GM12892 (cell line): Measurements from ENCODE around the gene C20orf202.

Source experiments
- DNase-seq: peaks from one replicate; pipeline ENCODE4 v3.0.0; 2011; ENCODE audit not compliant: insufficient read length
- FAIRE-seq: peaks from 2 replicates; lab custom pipeline; 2011; peaks lifted over from hg19 to GRCh38; lab: Jason Lieb, UNC
- POLR2A ChIP-seq: IDR thresholded peaks from 2 replicates; pipeline ENCODE4 v1.6.1; 2011; ENCODE audit warnings: low read depth, low read length, control low read depth
- POLR2AphosphoS5 ChIP-seq: IDR thresholded peaks from 2 replicates; pipeline ENCODE4 v1.6.1; 2011; ENCODE audit warnings: low read depth, low read length, control low read depth
- TAF1 ChIP-seq: IDR thresholded peaks from 2 replicates; pipeline ENCODE4 v1.6.1; 2011; ENCODE audit warnings: low read depth, mild to moderate bottlenecking, control low read depth, low read length, borderline replicate concordance

C20orf202 gene

DNA sequence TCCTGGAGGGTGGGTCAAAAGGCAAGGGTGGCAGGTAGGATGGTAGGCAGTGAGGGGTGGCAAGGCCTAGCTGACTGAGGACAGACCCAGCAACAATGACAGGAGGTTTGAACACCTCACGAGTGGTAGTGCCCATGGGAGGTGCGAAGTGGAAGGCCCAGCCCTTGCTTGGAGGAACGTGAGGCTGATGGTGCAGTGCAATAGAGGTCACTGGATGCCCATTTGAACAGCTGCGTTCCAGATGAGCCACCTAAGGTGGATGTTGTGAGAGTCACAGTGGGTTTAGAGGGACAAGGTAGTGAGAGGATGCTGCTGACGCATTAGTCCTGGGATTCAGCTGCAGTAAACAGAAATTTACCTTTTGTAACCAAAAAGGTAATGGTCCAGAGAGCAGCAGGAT lies 34.0 kb upstream of the C20orf202 start:
- FAIRE-seq (no peak), DNase-seq (no peak)
- TF ChIP-seq TAF1: no peak
- TF ChIP-seq POLR2AphosphoS5: peak; percentile 43; the same call in 1 of the 2 replicates

DNA sequence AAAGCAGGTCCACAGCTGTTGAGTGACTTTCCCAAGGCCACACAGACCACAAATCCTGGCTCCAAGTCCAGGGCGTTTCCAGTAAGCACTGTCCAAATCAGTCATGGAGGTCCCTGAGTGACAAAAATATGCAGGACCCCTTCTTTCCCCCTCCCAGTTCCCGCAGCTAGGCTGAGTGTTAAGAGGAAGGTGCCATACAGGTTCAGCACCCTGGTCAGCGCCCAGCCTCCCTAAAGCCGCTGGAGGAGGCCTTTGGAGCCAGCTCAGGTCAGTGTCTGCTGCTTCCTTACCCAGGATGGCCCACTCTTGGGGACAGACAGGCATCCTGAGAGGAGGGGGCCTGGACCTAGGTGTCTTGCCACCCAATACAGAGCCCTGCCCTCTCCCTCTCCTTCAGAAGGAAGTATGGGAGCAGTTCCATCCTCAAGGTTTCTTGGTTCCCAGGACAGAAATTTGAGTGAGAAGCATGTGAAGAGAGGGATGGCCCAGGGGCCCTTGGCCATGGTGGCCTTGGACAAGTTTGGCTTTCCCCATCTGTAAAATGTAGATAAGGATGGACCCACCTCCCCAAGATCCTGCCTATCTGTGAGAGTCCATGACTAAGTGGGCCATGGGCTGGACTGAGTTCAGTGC lies 31.7 kb upstream of the C20orf202 start:
- no peak for TF ChIP-seq TAF1
- no peak for TF ChIP-seq POLR2AphosphoS5
- no peak for TF ChIP-seq POLR2A
- no peak for DNase-seq
- no peak for FAIRE-seq

DNA sequence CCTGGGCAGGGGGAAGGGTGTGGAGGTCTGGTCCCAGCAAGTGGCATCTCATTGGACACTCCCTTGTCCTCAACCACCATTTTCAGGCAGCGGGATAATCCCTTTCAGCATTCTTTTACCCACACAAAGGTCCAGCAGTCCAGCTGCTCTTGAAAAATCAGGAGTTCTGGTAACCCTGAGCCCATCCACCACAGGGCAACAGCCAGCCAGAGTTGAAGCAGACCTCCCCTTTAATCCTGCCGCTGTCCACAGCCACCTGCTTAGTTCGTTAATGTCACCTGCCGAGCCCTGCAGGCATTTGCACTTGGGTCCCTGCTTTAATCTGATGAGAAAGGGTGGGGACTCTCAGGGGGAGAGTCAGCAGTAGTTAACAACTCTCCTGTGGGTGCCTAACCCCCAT lies 29.6 kb upstream of the C20orf202 start:
- TF ChIP-seq POLR2A (no peak), POLR2AphosphoS5 (no peak), TAF1 (no peak)
- FAIRE-seq (no peak), DNase-seq (no peak)

DNA sequence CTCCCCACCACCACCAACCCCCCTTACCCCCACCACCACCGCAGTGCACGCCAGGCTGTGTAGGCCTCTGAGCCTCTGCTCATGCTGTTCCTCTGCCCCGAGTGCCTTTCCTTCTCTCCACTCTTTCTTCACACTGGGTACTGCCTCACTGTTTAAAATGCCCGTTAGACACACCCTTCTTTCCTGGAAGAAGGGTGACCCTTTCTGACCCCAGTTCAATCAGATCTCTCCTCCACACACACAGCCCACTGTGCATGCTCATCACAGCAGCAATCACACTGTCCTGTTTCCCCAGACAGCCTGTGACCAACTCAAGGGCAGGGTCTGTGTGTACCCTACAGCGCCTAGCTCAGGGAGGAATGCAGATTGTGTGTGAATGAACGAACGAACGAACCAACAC lies 28.5 kb upstream of the C20orf202 start:
- DNase-seq (no peak), FAIRE-seq (no peak)
- TF ChIP-seq POLR2A (no peak), POLR2AphosphoS5 (no peak), TAF1 (no peak)

DNA sequence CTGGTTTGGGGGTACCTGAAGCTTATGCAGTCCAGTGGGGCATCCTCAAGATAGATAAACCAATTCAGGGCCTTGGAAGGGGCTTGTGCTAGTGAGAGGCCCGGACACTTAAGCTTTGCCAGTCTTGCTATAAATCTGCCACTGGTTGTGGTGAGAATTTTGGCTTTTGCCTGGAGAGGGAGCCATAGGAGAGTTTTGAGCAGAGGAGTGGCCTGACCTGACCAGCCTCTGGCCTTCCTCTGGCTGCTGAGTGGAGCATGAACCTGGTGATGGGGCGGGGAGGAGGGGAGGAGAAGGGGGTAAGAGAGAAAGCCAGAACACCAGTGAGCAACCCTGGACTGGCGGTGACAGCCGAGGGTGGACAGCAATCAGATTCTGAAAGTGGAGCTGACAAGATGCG lies 25.6 kb upstream of the C20orf202 start:
- TF ChIP-seq POLR2AphosphoS5 (no peak), POLR2A (no peak), TAF1 (no peak)
- DNase-seq (no peak), FAIRE-seq (no peak)

DNA sequence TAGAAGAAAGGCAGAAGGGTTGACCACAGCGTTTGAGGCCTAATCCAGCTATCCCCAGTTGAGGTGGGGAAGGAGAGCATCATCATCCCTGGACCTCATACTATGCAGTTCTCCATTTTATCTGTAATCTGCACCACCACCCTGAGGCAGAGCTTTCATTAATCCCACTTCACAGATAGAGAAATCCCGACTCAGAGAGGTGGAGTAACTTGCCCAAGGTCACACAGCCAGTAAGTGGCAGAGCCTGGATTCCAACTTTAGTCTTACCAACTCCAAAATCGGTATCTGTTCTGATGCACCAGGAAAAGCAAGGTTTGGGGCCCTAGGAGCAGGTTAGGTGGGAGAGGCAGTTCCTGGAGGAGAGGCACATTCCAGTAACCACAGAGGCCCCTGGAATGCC lies 25.2 kb upstream of the C20orf202 start:
- DNase-seq (no peak), FAIRE-seq (no peak)
- TF ChIP-seq TAF1 (no peak), POLR2A (no peak), POLR2AphosphoS5 (no peak)

DNA sequence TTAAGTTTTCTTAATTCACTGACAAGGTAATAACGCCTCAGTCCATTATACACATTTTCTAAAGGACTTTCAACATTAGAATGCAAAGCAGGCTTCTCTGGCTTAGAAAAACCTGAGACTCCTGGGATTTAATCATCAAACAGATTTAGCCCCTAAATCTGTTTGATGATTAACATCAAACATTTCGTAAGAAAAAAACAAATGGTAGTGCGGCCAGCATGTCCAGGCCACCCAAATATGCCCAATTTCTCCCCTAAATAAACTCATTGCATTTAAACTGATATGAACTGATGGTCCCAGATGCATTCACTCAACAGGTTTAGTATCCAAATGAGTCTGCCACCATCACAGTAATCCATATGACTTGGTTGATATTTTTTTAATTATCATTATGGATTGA lies 24.6 kb upstream of the C20orf202 start:
- FAIRE-seq: no peak
- no peak for TF ChIP-seq POLR2AphosphoS5
- TF ChIP-seq POLR2A: no peak
- TF ChIP-seq TAF1: no peak
- DNase-seq: no peak

DNA sequence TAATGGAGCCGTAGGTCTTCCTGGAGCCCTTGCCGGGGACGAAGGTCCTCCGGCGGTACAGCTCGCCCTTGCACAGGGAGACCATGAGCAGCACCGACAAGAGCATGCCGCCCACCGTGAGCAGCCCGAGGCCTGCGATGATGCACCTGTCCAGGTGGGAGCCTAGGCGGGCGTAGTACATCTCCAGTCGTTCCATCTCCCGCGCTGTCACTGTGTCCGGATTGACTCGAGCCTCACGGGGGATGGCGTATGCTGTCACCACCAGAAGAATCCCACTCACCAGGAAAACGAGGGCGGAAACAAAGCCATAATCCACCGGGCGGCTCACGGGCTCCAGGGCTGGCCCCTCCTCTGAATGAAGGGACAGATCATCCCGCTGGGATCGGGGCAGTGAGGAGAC lies 22.3 kb upstream of the C20orf202 start:
- DNase-seq (no peak), FAIRE-seq (no peak)
- TF ChIP-seq POLR2AphosphoS5 (no peak), TAF1 (no peak), POLR2A (no peak)

DNA sequence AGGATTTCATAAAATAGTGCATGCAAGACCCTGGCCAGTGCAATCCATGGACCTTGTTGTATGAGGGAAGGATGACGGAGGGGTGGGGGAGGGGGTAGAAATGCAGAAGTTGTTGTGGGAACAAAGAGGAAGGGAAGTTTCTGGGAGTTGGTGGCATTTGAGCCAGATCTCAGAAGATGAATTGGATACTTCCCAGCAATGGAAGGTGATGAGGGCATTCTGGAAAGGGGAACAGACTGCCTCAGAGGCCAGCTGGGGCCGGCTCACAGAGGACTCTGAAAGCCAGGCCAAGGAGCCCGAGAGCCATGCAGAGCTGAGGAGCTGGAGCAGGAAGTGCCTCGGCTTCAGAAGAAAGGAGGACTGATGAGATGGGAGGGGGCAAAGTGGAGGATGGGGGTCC lies 21.1 kb upstream of the C20orf202 start:
- DNase-seq (no peak), FAIRE-seq (no peak)
- TF ChIP-seq TAF1: no peak
- no peak for TF ChIP-seq POLR2A
- no peak for TF ChIP-seq POLR2AphosphoS5

DNA sequence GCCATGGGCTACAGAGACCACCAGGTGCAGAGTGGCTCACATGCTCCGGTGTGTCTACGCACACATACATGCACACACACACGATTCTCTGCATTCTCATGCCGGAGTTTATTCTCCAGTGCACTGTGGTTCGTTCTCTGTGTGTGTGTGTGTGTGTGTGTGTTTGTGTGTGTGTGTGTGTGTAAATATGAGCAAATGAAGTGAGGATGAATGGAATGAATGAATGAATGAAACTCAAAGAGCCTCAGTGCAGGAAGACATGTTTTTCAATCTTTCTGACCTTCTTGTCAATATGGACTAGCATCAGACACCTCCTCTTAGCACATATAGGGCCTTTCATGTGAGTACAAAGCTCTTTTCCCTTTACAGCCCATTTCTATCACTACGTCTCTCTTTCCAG lies 20.1 kb upstream of the C20orf202 start:
- no peak for TF ChIP-seq POLR2A
- FAIRE-seq (no peak), DNase-seq (no peak)

DNA sequence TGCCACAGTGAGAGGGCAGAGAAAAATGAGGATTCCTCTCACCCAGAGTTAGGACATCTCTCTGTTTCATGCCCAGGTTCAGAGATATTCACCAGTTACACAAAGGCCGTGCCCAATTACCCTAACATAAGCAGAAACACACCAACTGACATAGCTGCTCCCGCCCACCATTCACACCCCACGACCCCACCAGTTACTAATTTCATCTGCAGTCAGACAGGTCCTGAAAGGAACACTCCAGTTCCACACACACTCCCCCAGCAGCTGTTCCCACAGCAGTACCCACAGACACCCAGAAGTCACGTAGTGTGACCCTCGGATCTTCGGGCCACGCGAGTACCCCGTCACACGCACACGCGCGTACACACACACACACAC lies 19.0 kb upstream of the C20orf202 start:
- DNase-seq (no peak), FAIRE-seq (no peak)
- no peak for TF ChIP-seq POLR2A
- TF ChIP-seq TAF1: no peak
- no peak for TF ChIP-seq POLR2AphosphoS5

DNA sequence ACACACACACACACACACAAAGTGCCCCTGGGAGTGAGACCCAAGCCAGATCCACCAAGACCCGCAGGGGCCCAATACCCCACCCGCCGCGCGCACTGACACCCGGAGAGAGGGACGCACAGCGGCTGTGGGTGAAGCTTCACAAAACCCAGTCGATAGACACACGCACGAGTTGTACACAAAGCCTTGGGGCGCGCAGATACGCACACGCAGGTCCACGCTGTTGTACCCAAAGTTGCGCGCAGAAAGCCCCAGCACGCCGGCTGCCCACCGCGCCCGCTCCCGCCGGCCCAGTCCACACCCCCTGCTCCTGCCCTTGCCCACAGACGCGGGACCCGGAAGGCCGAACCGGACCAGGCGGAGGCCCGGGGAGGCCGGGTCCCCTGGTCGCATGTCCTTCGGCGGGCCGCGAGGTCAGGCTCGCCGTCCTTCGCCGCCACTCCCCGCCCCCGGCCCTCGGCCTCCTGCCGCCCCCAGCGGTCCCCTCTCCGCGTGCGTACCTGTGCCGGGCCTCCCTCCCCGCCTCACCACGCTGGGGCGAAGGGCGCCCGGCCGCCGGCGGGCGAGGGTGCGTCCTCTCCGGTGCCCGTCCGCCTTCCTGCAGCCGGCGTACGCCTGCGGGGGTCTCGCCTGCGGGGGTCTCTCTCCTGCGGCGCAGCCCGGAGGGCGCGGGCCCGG lies 18.5 kb upstream of the C20orf202 start, which contains the start of gene TMEM74B:
TMEM74B (minus strand) TSS at position 344 of the 678 bp plus-strand sequence. CDS start 1,180 bp downstream, outside the sequence.
- TF ChIP-seq POLR2A: no peak
- no peak for TF ChIP-seq POLR2AphosphoS5
- FAIRE-seq: no peak
- DNase-seq: no peak

DNA sequence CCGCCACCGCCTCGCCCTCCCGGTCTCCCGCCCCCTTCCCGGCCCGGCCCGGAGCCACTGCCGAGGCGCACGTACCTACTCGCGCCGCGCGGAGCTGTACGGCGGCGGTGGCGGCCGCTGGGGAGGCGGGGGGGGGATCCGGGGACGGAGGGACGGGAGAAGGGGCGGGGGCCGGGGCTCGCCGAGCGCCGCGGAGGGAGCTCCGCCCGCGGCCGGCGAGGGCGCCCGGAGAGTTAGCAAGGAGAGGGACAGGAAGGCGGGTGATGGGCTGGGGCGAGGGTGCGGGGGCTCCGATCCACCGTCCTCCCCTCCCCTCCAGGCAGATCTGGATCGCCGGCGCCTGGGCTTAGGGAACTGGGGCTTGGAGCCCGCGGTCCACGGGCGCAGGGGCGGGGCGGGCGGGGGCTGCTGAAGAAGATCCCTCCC lies 17.9 kb upstream of the C20orf202 start:
- DNase-seq (no peak), FAIRE-seq (no peak)
- no peak for TF ChIP-seq POLR2AphosphoS5
- TF ChIP-seq POLR2A: no peak
- no peak for TF ChIP-seq TAF1
